H7 (cell line): ENCODE data around the gene VKORC1. TPM values are rescaled to one million over a fixed set of nuclear protein-coding genes. Genes with fewer than 3 reads are reported as not detected.
A peak's percentile ranks its signal among the peaks of the same experiment; 100 is the strongest.

Source experiments
- DNase-seq: peaks from one replicate; pipeline ENCODE4 v3.0.0; 2012
- H3K27me3 ChIP-seq: 2 replicates; pipeline ENCODE4 v1.6.0; 2011; ENCODE audit warnings: mild to moderate bottlenecking, low read length; ENCODE audit not compliant: control insufficient read depth, insufficient read depth
- H3K36me3 ChIP-seq: replicated peaks from 2 replicates; pipeline ENCODE4 v1.5.1; 2011; ENCODE audit warnings: low read length; ENCODE audit not compliant: control insufficient read depth, insufficient read depth
- H3K4me3 ChIP-seq: 2 replicates; pipeline ENCODE4 v1.5.1; 2011; ENCODE audit warnings: low read depth, mild to moderate bottlenecking, control low read depth, low read length, moderate library complexity; ENCODE audit not compliant: insufficient read depth
- total RNA-seq: library from RNA; depleted of rRNA; stranded (reverse); fragments of >200 nt; shearing (Covaris generic); gene quantifications from 2 replicates; pipeline ENCODE4 v1.2.3, GENCODE V29; 2014

Gene VKORC1
- total RNA-seq, 1 experiment from 2014 or later, result 135 TPM

DNA sequence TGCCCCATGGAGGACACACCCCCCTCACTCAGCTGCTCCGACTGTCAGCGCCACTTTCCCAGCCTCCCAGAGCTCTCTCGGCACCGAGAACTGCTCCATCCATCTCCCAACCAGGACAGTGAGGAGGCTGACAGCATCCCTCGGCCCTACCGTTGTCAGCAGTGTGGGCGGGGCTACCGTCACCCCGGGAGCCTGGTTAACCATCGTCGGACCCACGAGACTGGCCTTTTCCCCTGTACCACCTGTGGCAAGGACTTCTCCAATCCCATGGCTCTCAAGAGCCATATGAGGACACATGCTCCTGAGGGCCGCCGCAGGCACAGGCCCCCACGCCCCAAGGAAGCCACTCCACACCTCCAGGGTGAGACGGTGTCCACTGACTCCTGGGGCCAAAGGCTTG lies 18.3 kb downstream of the VKORC1 start:
- peaks cover 34% of the 10 kb centered on the region for H3K36me3 ChIP-seq
- peak; percentile 52 for DNase-seq
- H3K27me3 ChIP-seq, result no peaks in the 10 kb centered on the region
- no peak overlapping the region for H3K4me3 ChIP-seq

DNA sequence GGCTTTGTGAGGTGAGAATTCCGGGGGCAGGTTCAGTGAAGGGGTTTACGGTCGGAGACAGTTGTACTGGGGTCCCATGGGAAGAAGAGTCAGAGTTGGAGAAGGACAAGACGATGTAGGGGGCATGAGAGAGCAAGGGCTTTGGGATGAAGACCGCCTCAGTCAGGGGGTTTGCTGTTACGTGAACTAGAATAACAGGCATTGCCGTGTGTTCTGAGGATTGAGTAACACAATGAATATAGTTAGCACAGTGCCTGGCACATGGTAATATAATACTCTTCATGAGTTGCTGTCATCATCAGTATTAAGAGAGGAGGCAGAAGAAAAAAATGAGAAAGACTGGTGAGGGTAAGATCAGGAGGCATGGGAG lies 19.8 kb downstream of the VKORC1 start:
- Histone ChIP-seq H3K36me3 (peaks cover 25% of the 10 kb centered on the region), H3K4me3 (peak overlapping the region; percentile 69), H3K27me3 (no peaks in the 10 kb centered on the region)
- DNase-seq, result no peak

DNA sequence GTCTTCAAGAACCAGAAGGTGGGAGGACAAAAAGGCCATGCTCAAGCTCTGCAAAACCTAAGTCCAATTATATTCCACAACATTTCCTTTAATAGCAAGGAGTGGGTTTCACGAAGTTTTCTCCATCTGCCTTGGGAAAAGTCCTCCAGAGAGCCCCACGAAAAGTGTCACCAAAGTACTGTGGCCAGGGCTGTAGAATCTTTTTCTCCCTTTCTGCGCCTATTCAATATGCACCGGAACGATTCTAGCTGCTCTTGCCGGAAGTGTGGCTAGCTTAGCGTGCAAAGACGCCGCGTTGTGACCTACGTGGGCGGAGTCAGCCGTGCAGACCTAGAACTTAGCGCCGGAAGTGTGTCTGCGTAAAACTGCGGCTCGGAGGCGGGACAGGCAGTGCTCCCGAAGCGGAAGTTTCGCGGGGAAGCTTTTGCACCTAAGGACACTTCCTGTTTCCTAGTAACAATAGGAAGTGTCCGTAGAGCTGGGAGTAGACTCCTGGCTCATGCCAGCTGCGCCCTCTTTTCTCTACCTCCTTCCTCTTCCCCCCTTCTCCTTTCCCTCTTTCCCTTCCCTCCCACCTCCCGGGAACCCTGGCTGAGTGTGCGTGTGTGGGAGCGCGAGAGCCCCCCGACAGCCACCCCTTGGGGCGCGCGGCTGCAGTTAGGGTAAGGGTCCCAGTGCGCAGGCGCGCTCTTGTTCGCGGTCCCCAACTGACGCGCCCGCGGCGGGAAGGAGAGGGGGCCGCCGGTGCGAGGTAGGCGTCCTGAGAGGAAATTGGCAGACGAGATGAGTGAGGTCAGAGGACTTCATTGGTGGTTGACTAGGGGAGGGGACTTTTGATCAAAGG lies 20.4 kb downstream of the VKORC1 start, which contains the start of the genes ZNF646 and ZNF668:
TSS of gene ZNF646 (plus strand) at position 453 of the 844 bp plus-strand sequence. CDS start 1,903 bp downstream, outside the sequence.
TSS of gene ZNF668 (minus strand) at position 271 of the 844 bp plus-strand sequence. CDS start 9,781 bp downstream, outside the sequence.
- DNase-seq, result peak; percentile 98
- Histone ChIP-seq H3K36me3 (peaks cover 20% of the 10 kb centered on the region), H3K4me3 (peak within 1 kb of the TSS; percentile 69), H3K27me3 (no peaks in the 10 kb centered on the region)

DNA sequence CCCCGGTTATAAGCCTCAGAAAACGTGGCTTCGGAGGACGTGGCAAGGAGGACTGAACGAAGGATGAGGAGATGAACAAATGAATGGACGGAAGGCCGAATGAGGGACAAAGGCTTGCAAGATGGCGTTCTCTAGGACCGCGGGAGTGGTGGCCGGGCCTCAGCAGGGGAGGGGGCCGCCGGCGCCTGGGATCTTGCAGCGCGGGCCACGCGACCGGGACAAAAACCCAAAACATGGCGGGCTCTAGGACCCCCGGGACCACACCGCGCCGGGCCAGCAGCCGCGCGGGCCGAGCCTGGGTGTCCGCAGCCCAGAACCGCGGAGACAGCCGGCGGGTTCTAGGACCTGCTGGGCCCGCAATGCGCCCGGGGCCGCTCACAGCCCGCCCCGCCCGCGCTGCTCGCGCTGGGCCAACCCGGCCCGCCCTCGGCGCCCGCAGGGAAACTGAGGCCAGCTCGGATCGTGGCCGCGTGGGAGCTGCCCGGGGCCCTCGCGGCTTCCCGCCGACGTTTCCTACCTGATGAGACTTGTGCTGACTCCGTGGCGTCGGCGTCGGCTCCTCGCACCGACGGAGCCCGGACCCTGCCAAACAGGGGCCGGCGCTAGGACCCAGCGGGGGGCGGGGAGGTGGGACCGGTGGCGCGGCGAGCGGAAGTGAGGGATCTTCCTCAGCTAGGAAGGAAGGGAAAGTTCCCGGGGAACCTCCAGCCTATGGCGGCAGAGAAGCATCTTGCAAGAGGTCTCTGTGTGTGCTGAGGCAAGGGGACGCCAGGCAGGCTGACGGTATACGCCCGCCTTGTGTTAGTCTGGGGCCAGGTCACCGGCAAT lies 21.2 kb downstream of the VKORC1 start:
- peak; percentile 97 for DNase-seq
- H3K4me3 ChIP-seq, result peak overlapping the region; percentile 69
- H3K27me3 ChIP-seq, result no peaks in the 10 kb centered on the region
- peaks cover 15% of the 10 kb centered on the region for H3K36me3 ChIP-seq

DNA sequence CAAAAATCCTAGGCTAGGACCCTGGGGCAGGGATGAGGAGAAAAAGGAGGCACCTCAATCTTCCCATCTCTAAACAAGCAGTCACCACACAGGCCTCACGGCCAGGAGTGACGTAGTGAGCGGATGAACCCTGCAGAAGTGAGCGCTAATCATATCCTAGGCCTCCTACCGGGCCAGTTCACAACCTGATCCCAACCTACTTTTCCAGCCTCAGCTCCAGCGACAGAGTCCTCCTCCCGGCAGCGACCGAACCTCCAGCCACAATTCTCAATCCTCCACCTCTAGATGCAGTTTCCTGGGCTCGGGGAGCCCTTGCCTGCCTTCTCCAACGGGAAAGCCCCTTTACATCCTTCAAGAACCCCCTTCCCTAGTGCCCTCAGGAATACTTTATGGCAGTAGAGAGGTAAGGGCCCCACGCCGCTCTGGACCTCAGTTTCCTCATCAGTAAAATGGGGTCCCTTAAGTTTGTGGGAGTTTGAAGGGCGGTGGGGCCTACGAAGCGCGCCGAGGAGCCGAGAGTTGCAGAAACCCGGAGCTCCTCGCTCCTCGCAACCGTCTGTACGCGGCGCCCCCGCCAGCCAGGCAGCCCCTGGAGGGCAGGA lies 22.0 kb downstream of the VKORC1 start:
- Histone ChIP-seq H3K36me3 (peaks cover 10% of the 10 kb centered on the region), H3K4me3 (peak overlapping the region; percentile 69), H3K27me3 (no peaks in the 10 kb centered on the region)
- DNase-seq, result no peak

DNA sequence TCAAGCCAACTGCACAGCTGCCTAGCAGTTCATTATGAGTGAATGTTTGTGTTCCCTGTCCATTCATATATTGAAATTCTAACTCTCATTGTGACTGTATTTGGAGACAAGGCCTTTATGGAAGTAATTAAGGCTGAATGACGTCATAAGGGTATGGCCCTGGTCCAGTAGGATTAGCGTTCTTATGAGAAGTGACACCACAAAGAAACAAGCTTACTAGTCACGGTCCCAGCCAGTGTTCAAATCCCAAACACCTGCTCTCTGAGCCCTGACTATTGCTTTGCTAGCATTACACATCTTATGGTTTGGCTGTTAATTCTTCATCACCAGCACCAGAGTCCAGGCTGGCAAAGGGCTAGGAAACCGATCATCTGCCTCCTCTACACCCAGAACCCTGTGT lies 22.7 kb downstream of the VKORC1 start:
- Histone ChIP-seq H3K36me3 (peaks cover 3% of the 10 kb centered on the region), H3K27me3 (no peaks in the 10 kb centered on the region), H3K4me3 (no peak overlapping the region)
- no peak for DNase-seq

DNA sequence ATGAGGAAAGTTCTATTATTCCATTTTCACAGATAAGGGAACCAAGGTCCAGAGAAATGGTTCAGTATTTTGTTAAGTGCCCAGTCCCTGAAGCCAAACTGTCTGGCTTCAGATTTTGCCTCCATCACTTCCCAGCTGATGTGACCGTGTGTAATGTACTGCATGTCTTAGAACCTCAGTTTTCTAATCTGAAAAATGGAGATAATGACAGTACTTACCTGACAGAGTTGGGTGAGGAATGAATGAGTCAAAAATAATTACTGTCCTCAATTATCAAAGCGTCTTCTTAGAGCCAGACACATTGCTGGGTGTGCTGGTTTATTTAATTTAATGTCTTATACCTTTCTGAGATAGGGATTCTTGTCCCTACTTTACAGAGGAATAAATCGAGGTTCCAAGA lies 27.3 kb downstream of the VKORC1 start:
- Histone ChIP-seq H3K4me3 (no peak overlapping the region), H3K27me3 (no peaks in the 10 kb centered on the region), H3K36me3 (no peaks in the 10 kb centered on the region; the same call in 1 of the 2 replicates)
- no peak for DNase-seq

DNA sequence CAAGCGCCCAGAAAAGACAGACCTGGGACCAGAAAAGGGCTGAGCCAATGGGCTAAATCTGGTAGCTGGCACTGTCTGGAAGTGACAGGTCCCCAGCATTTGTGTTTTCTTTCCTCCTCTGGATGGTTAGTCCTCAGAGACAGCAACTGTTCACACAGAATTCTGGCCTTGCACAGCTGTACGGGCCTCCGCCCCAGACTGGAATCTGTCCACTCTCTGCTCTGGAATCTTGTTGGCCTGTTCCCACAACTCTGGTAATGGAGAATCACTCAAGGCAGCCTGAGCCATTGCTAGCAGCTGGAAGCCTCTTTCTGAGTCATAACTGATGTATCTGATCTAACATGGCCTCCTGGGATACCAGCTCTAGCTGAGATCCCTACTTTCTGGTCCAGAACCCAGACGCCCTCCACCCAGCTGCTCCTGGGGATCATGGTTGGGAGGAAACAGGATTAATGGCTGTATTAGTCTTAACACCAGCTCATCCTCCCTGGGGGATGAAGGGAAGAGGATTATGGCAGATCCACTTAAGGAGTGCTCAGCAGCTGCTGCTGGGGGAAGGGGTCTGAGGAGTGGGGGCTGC lies 29.6 kb downstream of the VKORC1 start:
- no peak overlapping the region for H3K4me3 ChIP-seq
- H3K36me3 ChIP-seq, result no peaks in the 10 kb centered on the region; the same call in none of the 2 replicates
- no peaks in the 10 kb centered on the region for H3K27me3 ChIP-seq
- DNase-seq, result peak; percentile 32

DNA sequence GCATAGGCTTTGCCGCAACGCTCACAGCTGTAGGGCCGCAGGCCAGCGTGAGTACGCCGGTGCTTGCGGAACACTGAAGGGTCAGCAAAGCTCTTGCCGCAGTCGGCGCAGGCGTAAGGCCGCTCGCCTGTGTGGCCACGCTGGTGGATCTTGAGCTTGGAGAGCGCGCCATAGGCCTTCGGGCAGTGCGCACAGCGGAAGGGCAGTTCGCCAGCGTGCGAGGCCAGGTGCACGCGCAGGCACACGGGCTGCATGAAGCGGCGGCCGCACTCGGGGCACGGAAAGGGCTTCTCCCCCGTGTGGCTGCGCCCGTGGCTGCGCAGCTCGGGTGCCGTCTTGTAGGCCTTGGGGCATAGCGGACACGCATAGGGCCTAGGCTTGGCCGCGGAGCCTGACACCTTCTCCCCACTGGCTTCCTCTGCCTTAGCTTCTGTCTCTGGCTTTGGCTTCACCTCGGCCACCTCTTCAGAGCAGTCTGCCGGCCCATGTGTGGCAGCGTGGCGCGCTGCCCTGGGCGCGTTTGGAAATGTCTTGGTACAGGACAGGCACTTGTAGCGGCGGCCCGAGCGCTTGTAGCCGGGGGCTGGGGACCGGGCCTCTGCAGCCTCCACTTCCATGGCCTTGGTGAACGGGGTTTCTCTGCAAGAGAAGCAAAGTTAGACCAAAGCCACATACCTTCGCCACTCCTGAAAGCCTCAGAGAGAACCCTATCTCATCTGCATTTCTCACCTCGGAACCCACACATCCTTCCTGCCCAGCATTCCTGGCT lies 30.6 kb downstream of the VKORC1 start:
- DNase-seq, result peak; percentile 38
- Histone ChIP-seq H3K4me3 (no peak overlapping the region), H3K27me3 (no peaks in the 10 kb centered on the region), H3K36me3 (no peaks in the 10 kb centered on the region; the same call in none of the 2 replicates)

DNA sequence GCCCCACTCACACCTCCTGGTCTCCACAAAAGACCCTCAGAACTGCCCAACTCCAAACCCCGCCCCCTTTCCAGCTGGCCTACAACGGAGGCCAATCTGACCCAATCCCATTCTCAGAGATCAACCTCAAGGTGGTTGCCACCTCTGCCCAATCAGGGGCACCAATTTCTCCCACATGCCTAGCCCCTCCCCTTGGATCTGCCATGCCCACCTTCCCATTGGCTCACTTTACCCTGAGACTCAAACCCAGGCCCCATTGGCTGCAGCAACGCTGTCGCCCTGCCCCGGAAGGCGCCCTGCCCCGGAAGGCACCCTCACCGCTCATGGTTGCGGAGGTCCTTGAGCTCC lies 31.1 kb downstream of the VKORC1 start:
- DNase-seq, result peak; percentile 78
- Histone ChIP-seq H3K36me3 (no peaks in the 10 kb centered on the region; the same call in none of the 2 replicates), H3K27me3 (no peaks in the 10 kb centered on the region), H3K4me3 (no peak overlapping the region)

DNA sequence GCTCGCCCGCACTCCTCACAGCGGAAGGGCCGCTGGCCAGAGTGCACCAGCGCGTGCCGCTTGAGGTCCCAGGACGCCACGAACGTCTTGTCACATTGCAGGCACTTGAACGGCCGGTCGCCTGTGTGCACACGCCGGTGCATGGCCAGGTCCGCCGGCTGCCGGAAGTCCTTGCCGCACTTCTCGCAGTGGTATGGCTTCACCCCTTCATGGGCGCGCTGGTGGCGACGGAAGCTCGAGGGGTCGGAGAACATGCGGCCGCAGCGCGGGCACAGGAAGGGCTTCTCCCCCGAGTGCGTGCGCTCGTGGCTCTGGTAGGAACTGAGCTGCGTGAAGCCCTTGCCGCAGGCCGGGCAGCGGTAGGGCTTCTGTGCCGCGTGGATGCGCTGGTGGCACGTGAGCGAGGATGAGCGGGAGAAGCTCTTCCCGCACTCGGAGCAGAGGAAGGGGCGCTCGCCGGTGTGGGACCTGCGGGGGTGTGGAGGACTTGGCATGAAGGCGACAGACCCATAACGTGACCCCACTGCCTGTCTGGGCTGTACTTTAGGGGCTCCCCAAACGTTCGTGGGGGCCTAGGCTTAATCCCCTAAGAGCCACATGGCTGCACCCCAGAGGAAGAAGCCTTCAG lies 32.7 kb downstream of the VKORC1 start:
- Histone ChIP-seq H3K4me3 (no peak overlapping the region), H3K36me3 (no peaks in the 10 kb centered on the region; the same call in none of the 2 replicates), H3K27me3 (no peaks in the 10 kb centered on the region)
- peak; percentile 44 for DNase-seq

DNA sequence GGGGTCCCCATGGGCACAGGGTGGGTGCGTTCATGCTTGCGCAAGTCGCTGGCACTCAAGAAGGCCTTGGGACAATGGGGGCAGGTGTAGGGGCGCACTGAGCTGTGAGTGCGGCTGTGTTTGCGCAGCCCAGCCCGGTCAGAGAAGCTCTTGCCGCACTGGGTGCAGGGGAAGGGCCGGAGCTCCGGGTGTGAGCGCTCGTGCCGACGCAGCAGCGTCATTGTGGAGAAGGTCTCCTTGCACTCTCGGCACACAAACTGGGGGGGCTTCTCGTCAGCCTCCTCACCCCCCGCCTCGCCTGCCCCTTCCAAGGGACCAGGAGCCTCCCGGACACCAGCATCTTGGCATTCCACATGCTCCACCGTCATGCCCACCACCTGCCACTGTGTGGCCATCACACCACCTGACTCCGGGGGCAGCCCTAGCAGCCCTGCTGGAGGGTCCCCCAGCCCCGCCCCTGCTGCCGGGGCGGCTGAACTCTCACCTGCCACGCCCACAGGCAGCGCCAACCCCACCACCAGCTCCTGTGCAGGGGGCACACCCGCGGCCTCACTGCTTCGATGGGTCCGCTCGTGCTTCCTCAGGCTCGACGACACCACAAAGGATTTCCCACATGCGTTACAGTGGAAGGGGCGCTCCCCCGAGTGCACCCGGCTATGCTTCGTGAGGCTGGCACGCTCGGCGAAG lies 33.3 kb downstream of the VKORC1 start:
- Histone ChIP-seq H3K27me3 (no peaks in the 10 kb centered on the region), H3K36me3 (no peaks in the 10 kb centered on the region; the same call in none of the 2 replicates), H3K4me3 (no peak overlapping the region)
- peak; percentile 61 for DNase-seq

DNA sequence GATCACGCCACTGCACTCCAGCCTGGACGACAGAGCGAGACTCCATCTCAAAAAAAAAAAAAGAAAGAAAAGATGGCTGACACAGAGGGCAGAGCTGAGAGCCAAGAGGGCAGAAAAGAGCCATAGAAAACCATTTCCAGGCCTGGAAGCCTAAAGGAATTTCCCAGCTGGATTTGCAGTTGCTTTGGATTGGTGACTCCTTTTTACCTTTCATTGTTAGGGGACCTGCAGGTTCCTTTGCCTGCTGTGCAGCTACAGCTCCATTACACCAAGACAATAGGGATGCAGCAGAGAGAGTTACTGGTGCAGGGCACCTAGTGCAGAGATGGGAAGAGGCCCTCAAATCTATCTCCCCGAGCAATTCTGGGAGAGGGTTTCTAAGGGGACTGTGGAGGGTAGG lies 39.0 kb downstream of the VKORC1 start:
- H3K4me3 ChIP-seq, result no peak overlapping the region
- H3K27me3 ChIP-seq, result no peaks in the 10 kb centered on the region
- H3K36me3 ChIP-seq, result no peaks in the 10 kb centered on the region; the same call in 1 of the 2 replicates
- peak; percentile 76 for DNase-seq
